CD14-positive monocyte (primary cell): ENCODE measurements around the gene SETBP1. TPM values are rescaled to one million over a fixed set of nuclear protein-coding genes. Genes with fewer than 3 reads are reported as not detected.

Source experiments
- DNase-seq, 3 donors: peaks; one replicate each; pipeline ENCODE4 v3.0.0-alpha.2; 2011 to 2022
- H2AFZ ChIP-seq: 2 replicates; pipeline ENCODE4 v1.6.0; 2012; ENCODE audit warnings: mild to moderate bottlenecking, low read depth, low read length, inconsistent platforms; ENCODE audit not compliant: insufficient read depth, poor library complexity, severe bottlenecking
- H3K27ac ChIP-seq, 2 donors: 1 replicate in 1 of 2; 2 replicates in 1 of 2; pipeline ENCODE4 v1.5.1; 2012 to 2013; ENCODE audit warnings: low read length in 2 of 2, control low read depth in 1 of 2, inconsistent platforms in 1 of 2, low read depth in 1 of 2, mild to moderate bottlenecking in 1 of 2
- H3K27me3 ChIP-seq, 2 donors: one replicate each; pipeline versions ENCODE4 v1.6.0 to v1.6.1; 2011 to 2013; ENCODE audit warnings: low read length in 2 of 2; ENCODE audit not compliant: control insufficient read depth in 2 of 2, insufficient read depth in 2 of 2
- H3K36me3 ChIP-seq, 2 donors: replicated peaks in 1 of 2; 1 replicate in 1 of 2; 2 replicates in 1 of 2; pipeline versions ENCODE4 v1.5.1 to v1.6.1; 2012 to 2013; ENCODE audit warnings: low read length in 2 of 2, control low read depth in 1 of 2, inconsistent platforms in 1 of 2, mild to moderate bottlenecking in 1 of 2; ENCODE audit not compliant: insufficient read depth in 2 of 2, control insufficient read depth in 1 of 2
- H3K4me1 ChIP-seq, 2 donors: 1 replicate in 1 of 2; 2 replicates in 1 of 2; pipeline versions ENCODE4 v1.5.1 to v1.6.1; 2012 to 2013; ENCODE audit warnings: low read length in 2 of 2, control low read depth in 1 of 2, inconsistent platforms in 1 of 2, mild to moderate bottlenecking in 1 of 2, moderate library complexity in 1 of 2; ENCODE audit not compliant: insufficient read depth in 2 of 2, control insufficient read depth in 1 of 2
- H3K4me2 ChIP-seq: replicated peaks from 2 replicates; pipeline ENCODE3; 2012; ENCODE audit warnings: low read length, moderate library complexity, mild to moderate bottlenecking; ENCODE audit not compliant: poor library complexity, severe bottlenecking; ENCODE audit errors: extremely low read depth
- H3K4me3 ChIP-seq, 3 experiments: fragments of 200-600 bp in 1 of 3; sonication (generic) in 1 of 3; replicated peaks in 1 of 3; 1 replicate in 2 of 3; 2 replicates in 1 of 3; pipeline ENCODE4 v1.5.1; 2011 to 2013; ENCODE audit warnings: low read length in 3 of 3, mild to moderate bottlenecking in 3 of 3, control low read depth in 2 of 3, low read depth in 2 of 3, inconsistent platforms in 1 of 3, moderate library complexity in 1 of 3
- H3K79me2 ChIP-seq: 2 replicates; pipeline ENCODE4 v1.6.0; 2012; ENCODE audit warnings: mild to moderate bottlenecking, control low read depth, inconsistent platforms, low read length, moderate library complexity; ENCODE audit not compliant: insufficient read depth
- H3K9ac ChIP-seq: 2 replicates; pipeline ENCODE4 v1.6.0; 2017; ENCODE audit warnings: low read length, mild to moderate bottlenecking; ENCODE audit not compliant: insufficient read depth, poor library complexity, severe bottlenecking
- H3K9me3 ChIP-seq, 2 donors: replicated peaks in 1 of 2; 1 replicate in 1 of 2; 2 replicates in 1 of 2; pipeline versions ENCODE4 v1.5.1 to v1.6.1; 2012 to 2013; ENCODE audit warnings: low read length in 2 of 2, control low read depth in 1 of 2; ENCODE audit not compliant: control insufficient read depth in 1 of 2, insufficient read depth in 1 of 2
- H4K20me1 ChIP-seq: 2 replicates; pipeline ENCODE4 v1.6.0; 2012; ENCODE audit warnings: mild to moderate bottlenecking, low read length, control low read depth, moderate library complexity; ENCODE audit not compliant: insufficient read depth
- H3K27ac Mint-ChIP-seq, 7 donors: one replicate each; pipeline ENCODE4 v1.8.0; 2020; ENCODE audit warnings: mild to moderate bottlenecking in 7 of 7, mixed read lengths in 7 of 7, moderate library complexity in 6 of 7, inconsistent platforms in 2 of 7
- H3K27me3 Mint-ChIP-seq, 3 donors: one replicate each; pipeline ENCODE4 v1.8.0; 2021 to 2022; ENCODE audit warnings: low read depth in 3 of 3, mild to moderate bottlenecking in 3 of 3, mixed read lengths in 3 of 3, moderate library complexity in 3 of 3, inconsistent platforms in 1 of 3
- H3K36me3 Mint-ChIP-seq, 2 donors: one replicate each; pipeline ENCODE4 v1.8.0; 2020; ENCODE audit warnings: mixed read lengths in 2 of 2, inconsistent platforms in 1 of 2, mild to moderate bottlenecking in 1 of 2
- H3K4me1 Mint-ChIP-seq: one replicate; pipeline ENCODE4 v1.8.0; 2020; ENCODE audit warnings: mild to moderate bottlenecking, mixed read lengths
- H3K4me3 Mint-ChIP-seq, 2 donors: one replicate each; pipeline ENCODE4 v1.8.0; 2020; ENCODE audit warnings: mild to moderate bottlenecking in 2 of 2, mixed read lengths in 2 of 2, moderate library complexity in 1 of 2
- H3K9me3 Mint-ChIP-seq, 7 donors: one replicate each; pipeline ENCODE4 v1.8.0; 2020 to 2022; ENCODE audit warnings: mixed read lengths in 7 of 7, mild to moderate bottlenecking in 6 of 7, moderate library complexity in 6 of 7, inconsistent platforms in 2 of 7
- WGBS: methylation state at CpG from one replicate; pipeline ENCODE4 v1.1.5; 2013; ENCODE audit warnings: missing lambda C conversion rate; ENCODE audit not compliant: insufficient coverage; 5-methylcytosine and 5-hydroxymethylcytosine counted together
- intact Hi-C, 2 donors: fragments of 100-400 bp; cut with micrococcal nuclease; formaldehyde crosslinking; loops; one replicate each; pipeline versions ENCODE4 v1.15.0 to v1.15.1; 2023
- polyA plus RNA-seq, 3 donors: library from polyadenylated mRNA; depleted of rRNA in 1 of 3; unstranded in 2 of 3; stranded (reverse) in 1 of 3; fragments of 300-500 nt in 2 of 3; fragments of >200 nt in 1 of 3; fragmentation: Illumina TruSeq in 2 of 3; gene quantifications; 1 replicate in 2 of 3; 2 replicates in 1 of 3; pipeline ENCODE4 v1.2.3, GENCODE V29; 2012 to 2021
- TF ChIP-seq, protein P1 (sequence below): fragments of 200-600 bp; IDR thresholded peaks from one replicate; pipeline ENCODE4 v1.8.0; 2022; ENCODE audit warnings: antibody characterized with exemption, mild to moderate bottlenecking

SETBP1 gene
- polyA plus RNA-seq, 3 donors = 0.01 to 1.2 TPM; not detected in 1

- Mint-ChIP-seq H3K27me3 (peaks cover 14 to 22% (median 17%) of the 10 kb centered on the region in 3 donors), H3K4me3 (no peak overlapping the region), H3K27ac (no peak overlapping the region), H3K36me3 (no peaks in the 10 kb centered on the region), H3K4me1 (no peaks in the 10 kb centered on the region), H3K9me3 (no peaks in the 10 kb centered on the region)
- Histone ChIP-seq H3K9ac (no peak overlapping the region), H3K4me3 (no peak overlapping the region), H2AFZ (no peak overlapping the region), H3K4me2 (no peak overlapping the region), H3K79me2 (no peaks in the 10 kb centered on the region), H3K4me1 (no peaks in the 10 kb centered on the region), H3K27me3 (peaks cover 9 to 12% of the 10 kb centered on the region in 2 donors), H3K9me3 (no peaks in the 10 kb centered on the region), H4K20me1 (no peaks in the 10 kb centered on the region), H3K36me3 (no peaks in the 10 kb centered on the region), H3K27ac (no peak overlapping the region)
- no peak for DNase-seq
- TF ChIP-seq, protein P1, sequence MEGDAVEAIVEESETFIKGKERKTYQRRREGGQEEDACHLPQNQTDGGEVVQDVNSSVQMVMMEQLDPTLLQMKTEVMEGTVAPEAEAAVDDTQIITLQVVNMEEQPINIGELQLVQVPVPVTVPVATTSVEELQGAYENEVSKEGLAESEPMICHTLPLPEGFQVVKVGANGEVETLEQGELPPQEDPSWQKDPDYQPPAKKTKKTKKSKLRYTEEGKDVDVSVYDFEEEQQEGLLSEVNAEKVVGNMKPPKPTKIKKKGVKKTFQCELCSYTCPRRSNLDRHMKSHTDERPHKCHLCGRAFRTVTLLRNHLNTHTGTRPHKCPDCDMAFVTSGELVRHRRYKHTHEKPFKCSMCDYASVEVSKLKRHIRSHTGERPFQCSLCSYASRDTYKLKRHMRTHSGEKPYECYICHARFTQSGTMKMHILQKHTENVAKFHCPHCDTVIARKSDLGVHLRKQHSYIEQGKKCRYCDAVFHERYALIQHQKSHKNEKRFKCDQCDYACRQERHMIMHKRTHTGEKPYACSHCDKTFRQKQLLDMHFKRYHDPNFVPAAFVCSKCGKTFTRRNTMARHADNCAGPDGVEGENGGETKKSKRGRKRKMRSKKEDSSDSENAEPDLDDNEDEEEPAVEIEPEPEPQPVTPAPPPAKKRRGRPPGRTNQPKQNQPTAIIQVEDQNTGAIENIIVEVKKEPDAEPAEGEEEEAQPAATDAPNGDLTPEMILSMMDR = no peak
- WGBS = no CpG with 5 or more reads among the region's 1 CpG
- intact Hi-C loops = no loop called here
Measured at GRCh38 chr18:44812426-44812825, 131.7 kb downstream of the SETBP1 start.

GRCh38 chr18:44813586-44813985, 132.9 kb downstream of the SETBP1 start:
- 100% methylated on average over 2 of the region's 4 CpGs for WGBS

More at GRCh38 chr18:44813586-44813985, 132.9 kb downstream of the SETBP1 start:
- Mint-ChIP-seq H3K4me3 (no peak overlapping the region), H3K27me3 (peaks cover 8 to 16% (median 10%) of the 10 kb centered on the region in 3 donors), H3K9me3 (no peaks in the 10 kb centered on the region), H3K36me3 (no peaks in the 10 kb centered on the region), H3K4me1 (no peaks in the 10 kb centered on the region), H3K27ac (no peak overlapping the region)
- DNase-seq = no peak
- Histone ChIP-seq H3K27me3 (peaks cover 0 to 6% of the 10 kb centered on the region in 2 donors), H4K20me1 (no peaks in the 10 kb centered on the region), H3K4me3 (no peak overlapping the region), H3K4me2 (no peak overlapping the region), H3K79me2 (no peaks in the 10 kb centered on the region), H3K4me1 (no peaks in the 10 kb centered on the region), H2AFZ (no peak overlapping the region), H3K9ac (no peak overlapping the region), H3K27ac (no peak overlapping the region), H3K9me3 (no peaks in the 10 kb centered on the region), H3K36me3 (no peaks in the 10 kb centered on the region)
- intact Hi-C loops = no loop called here
- TF ChIP-seq, protein P1 = no peak
